ENCODE measurements around the gene PROSER3. TPM values are rescaled to one million over a fixed set of nuclear protein-coding genes. Genes with fewer than 3 reads are reported as not detected.

Gene PROSER3
- polyA plus RNA-seq = 10 to 100 TPM in 2 of 4 donors, 1 to 10 TPM in 2; 1.8 to 15.0 (median 6.2) TPM
- long read RNA-seq, donor 1 = 0 reads
- long read RNA-seq, donor 2 = 0 reads
- long read RNA-seq, donor 3, partial matches to known transcripts = 5 of 6 reads
- long read RNA-seq, donor 3, other reads (novel, unspliced or antisense) = 0 of 6 reads
- long read RNA-seq, donor 4 = 0 reads
- long read RNA-seq, donor 5 = 0 reads
- long read RNA-seq, donor 6 = 0 reads
- long read RNA-seq, donor 7, partial matches to known transcripts = 0 of 2 reads
- long read RNA-seq, donor 7, other reads (novel, unspliced or antisense) = 0 of 2 reads
- long read RNA-seq, donor 8 = 0 reads
- long read RNA-seq, donor 9 = 0 reads
- long read RNA-seq, donor 10, partial matches to known transcripts = 0 of 4 reads
- long read RNA-seq, donor 10, other reads (novel, unspliced or antisense) = 0 of 4 reads

DNA sequence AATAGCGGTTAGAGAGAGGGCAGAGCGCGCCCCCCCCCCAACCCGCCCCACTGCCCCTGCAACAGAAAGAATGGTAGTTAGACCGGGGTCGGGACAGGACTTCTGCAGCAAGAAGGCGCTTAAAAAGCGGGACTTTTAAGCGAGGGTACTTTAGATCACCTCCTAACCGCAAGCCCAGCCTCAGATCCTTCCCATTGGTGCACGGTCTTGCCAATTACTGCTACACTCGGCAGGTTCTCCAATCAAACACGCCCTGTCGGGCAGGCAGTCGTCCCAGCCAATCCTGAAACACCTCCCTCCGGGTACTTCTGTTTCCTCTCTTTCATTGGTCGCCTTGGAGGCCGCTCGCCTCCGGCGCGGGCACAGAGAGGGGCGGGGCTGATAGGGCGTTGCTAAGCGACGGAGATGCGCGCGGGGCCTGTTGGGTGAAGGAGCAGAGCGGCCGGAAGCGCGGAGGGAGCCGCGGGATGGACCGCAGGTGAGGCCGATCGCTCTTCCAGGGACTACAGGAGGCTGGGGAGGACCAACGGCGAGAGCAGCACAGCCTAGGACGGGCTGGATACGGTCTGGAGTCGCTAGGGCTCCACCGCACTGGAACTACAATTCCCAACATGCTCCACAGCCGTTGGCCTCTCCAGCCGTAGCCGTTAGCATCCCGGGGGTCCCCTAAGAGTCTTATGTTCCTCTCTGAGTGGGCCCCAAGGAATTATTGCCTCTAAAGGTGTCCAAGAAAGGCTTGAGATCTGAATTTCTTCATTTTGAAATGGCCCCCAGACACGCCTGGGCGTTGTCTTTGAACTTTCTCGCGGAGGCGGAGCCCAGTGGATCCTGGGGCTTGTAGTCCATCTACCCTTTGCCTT lies at the start of gene PROSER3:
TSS of gene PROSER3 (plus strand) at position 428 of the 860 bp plus-strand sequence. CDS start at position 468, 40 bp downstream.
- peak; percentile 90 for FAIRE-seq
- Histone ChIP-seq H3K4me3 (ENCODE audit: low read depth in 1 of 3, low read length in 3 of 3) (peak within 1 kb of the TSS; percentile 56 to 77 (median 70)), H3K27me3 (ENCODE audit: control insufficient read depth in 3 of 3, insufficient read depth in 3 of 3, low read length in 3 of 3) (peaks cover 0 to 24% (median 0%) of the 10 kb centered on the region in 3 donors), H3K36me3 (ENCODE audit: control insufficient read depth in 3 of 3, insufficient read depth in 2 of 3, low read depth in 1 of 3, low read length in 3 of 3) (peaks cover 3 to 38% (median 6%) of the 10 kb centered on the region in 3 donors), H3K4me1 (ENCODE audit: control insufficient read depth in 3 of 3, insufficient read depth in 2 of 3, low read depth in 1 of 3, low read length in 2 of 3) (peaks cover 0 to 30% (median 15%) of the 10 kb centered on the region in 3 donors), H3K9me3 (ENCODE audit: control insufficient read depth in 2 of 2, insufficient read depth in 1 of 2, low read depth in 1 of 2, low read length in 1 of 2) (no peaks in the 10 kb centered on the region), H3K27ac (ENCODE audit: low read depth in 1 of 3, low read length in 2 of 3) (peak within 1 kb of the TSS; percentile 80 to 92 (median 80))
- WGBS, 3 donors = 0 to 1% (median 0%) methylated on average over 53 of the region's 53 CpGs
- peak; percentile 99 to 100 for DNase-seq

DNA sequence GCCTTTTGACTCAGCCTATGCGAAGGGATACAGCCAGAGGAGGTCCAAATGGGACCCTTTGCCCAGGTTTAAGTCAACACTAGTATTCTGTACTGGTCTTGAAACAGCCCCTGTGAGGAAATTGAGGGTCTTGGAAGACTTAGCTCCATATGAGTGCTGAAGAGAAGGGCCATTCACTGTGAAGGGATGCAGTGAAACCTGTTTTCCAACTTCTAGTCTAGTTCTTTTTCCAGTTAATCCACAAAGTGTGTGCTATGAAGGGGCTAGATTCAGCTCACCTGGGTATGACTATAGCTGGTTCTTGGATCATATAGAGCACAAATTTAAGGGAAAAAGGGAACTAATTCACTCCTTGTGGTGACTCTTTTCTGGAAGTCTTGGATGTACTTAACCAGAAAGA lies 49.6 kb upstream of the PROSER3 start:
- 86 to 96% (median 90%) methylated on average over 1 of the region's 1 CpG for WGBS, 3 donors
- Histone ChIP-seq H3K4me3 (ENCODE audit: low read depth in 1 of 3, low read length in 3 of 3) (no peak overlapping the region), H3K9me3 (ENCODE audit: control insufficient read depth in 2 of 2, insufficient read depth in 1 of 2, low read depth in 1 of 2, low read length in 1 of 2) (no peaks in the 10 kb centered on the region), H3K36me3 (ENCODE audit: control insufficient read depth in 3 of 3, insufficient read depth in 2 of 3, low read depth in 1 of 3, low read length in 3 of 3) (no peaks in the 10 kb centered on the region), H3K4me1 (ENCODE audit: control insufficient read depth in 3 of 3, insufficient read depth in 2 of 3, low read depth in 1 of 3, low read length in 2 of 3) (no peaks in the 10 kb centered on the region), H3K27me3 (ENCODE audit: control insufficient read depth in 3 of 3, insufficient read depth in 3 of 3, low read length in 3 of 3) (peaks cover 0 to 17% (median 0%) of the 10 kb centered on the region in 3 donors), H3K27ac (ENCODE audit: low read depth in 1 of 3, low read length in 2 of 3) (no peak overlapping the region)
- no peak for DNase-seq
- no peak for FAIRE-seq

DNA sequence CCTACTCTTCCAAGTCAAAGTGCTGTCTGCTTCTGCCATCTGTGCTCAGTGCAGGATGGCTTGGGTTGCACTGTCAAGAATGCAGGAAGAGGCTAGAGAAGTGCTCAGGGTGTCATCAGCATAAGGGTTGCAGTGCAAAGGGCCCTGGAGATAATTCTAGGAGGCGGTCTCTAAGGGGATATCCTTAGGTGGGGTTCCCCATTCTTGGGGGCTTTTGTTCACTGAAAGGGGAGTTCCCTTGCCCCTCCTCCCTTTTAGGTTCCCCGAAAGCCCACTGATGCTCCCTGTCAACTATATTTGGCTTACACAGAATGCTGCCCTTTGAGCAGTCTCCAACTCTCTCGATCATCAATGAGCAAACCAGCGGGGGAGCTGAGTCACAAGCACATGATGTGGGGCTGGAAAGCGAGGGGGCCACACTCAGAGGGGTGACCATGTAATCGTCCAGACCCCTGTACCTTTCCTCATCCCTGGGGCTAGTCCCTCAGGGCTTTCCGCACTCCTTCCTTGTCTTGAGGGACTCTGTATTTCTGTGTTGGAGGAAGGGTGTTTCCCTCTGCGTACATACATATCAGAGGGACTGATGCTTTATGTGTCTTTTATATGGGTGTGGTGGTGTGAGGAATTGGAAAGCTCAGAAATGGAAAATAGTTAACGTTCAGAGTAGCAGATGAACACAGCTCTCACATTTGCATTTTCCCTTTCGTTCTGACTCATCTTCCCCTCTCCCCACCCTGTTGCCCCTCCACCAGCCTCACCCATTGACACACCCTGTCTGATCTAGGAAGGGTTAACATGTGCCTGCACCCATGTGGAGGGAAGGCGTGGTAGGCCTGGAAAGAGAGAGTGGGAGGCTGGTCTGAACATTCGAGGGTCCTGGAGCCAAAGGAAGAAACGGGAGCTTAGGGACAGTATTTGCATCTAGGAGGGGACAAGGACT lies 46.9 kb upstream of the PROSER3 start:
- WGBS, 3 donors = 44 to 60% (median 52%) methylated on average over 13 of the region's 13 CpGs
- Histone ChIP-seq H3K36me3 (ENCODE audit: control insufficient read depth in 3 of 3, insufficient read depth in 2 of 3, low read depth in 1 of 3, low read length in 3 of 3) (no peaks in the 10 kb centered on the region), H3K4me3 (ENCODE audit: low read depth in 1 of 3, low read length in 3 of 3) (no peak overlapping the region), H3K27me3 (ENCODE audit: control insufficient read depth in 3 of 3, insufficient read depth in 3 of 3, low read length in 3 of 3) (peaks cover 0 to 8% (median 0%) of the 10 kb centered on the region in 3 donors), H3K27ac (ENCODE audit: low read depth in 1 of 3, low read length in 2 of 3) (no peak overlapping the region), H3K9me3 (ENCODE audit: control insufficient read depth in 2 of 2, insufficient read depth in 1 of 2, low read depth in 1 of 2, low read length in 1 of 2) (no peaks in the 10 kb centered on the region), H3K4me1 (ENCODE audit: control insufficient read depth in 3 of 3, insufficient read depth in 2 of 3, low read depth in 1 of 3, low read length in 2 of 3) (peaks cover 0 to 12% (median 5%) of the 10 kb centered on the region in 3 donors)
- DNase-seq (no peak), FAIRE-seq (no peak)

DNA sequence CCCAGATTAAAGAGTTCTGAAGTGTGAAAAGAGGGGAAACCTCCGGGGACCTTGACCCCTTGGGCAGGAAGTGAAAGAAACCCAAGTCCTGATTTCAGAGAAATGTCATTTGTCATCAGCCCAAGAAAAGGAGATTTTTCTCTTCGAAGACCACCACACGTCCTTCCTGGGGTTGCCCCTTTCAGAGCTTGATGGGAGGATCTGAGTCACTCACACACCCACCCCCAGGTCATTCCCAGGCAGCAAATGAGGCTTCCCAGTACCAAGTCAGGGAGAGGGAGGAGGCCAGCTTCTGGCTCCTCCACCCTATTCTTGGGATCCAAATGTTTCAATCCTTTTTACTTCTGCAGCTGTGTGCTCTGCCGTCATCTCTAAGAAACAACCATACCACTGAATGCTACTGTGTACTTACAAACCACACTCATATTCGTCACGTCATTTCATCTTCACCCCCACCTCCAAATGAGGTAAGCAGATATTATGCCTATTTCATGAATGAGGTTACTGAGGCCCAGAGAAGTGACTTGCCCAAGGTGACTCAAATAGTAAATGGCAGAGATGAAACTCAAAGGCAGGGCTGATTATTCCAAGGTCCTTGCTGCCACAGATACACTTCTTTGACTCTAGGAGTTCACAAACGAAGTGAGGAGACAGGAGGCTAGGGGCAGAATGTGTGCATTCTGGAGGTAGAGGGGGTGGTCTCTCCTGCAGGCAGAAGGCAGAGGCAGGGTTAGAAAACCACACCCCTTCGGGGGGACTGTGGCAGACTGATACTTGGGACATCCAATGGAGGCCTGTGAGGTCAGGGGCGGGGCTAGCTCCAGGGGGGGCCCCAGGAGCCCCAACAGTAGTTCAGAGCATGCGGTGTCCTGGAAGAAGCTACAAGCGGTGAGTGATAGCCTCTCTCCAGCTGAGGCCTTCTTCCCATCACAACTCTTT lies 45.1 kb upstream of the PROSER3 start:
- WGBS, 3 donors = 63 to 73% (median 68%) methylated on average over 10 to 11 of the region's 11 CpGs
- Histone ChIP-seq H3K4me1 (ENCODE audit: control insufficient read depth in 3 of 3, insufficient read depth in 2 of 3, low read depth in 1 of 3, low read length in 2 of 3) (peaks cover 0 to 14% (median 5%) of the 10 kb centered on the region in 3 donors), H3K27me3 (ENCODE audit: control insufficient read depth in 3 of 3, insufficient read depth in 3 of 3, low read length in 3 of 3) (peaks cover 0 to 8% (median 0%) of the 10 kb centered on the region in 3 donors), H3K9me3 (ENCODE audit: control insufficient read depth in 2 of 2, insufficient read depth in 1 of 2, low read depth in 1 of 2, low read length in 1 of 2) (no peaks in the 10 kb centered on the region), H3K36me3 (ENCODE audit: control insufficient read depth in 3 of 3, insufficient read depth in 2 of 3, low read depth in 1 of 3, low read length in 3 of 3) (no peaks in the 10 kb centered on the region), H3K27ac (ENCODE audit: low read depth in 1 of 3, low read length in 2 of 3) (no peak overlapping the region), H3K4me3 (ENCODE audit: low read depth in 1 of 3, low read length in 3 of 3) (no peak overlapping the region)
- FAIRE-seq (no peak), DNase-seq (no peak)

DNA sequence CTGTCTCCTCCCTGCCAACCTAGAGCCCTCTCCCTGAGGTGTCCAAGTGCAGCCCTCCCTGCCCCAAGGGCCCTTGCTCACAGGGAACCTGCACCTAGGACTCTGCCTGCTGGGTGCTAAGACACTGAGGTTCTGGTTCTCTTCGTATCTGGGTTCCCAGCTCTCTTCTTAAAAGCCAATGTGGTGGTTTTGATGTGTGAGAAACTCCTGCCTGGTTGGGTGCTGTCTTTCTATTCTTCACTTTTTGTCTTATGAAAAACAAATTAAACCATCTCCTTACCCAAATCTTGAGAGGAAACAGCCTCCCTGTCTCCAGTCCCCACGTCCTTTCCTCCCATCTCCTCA lies 44.5 kb upstream of the PROSER3 start:
- Histone ChIP-seq H3K36me3 (ENCODE audit: control insufficient read depth in 3 of 3, insufficient read depth in 2 of 3, low read depth in 1 of 3, low read length in 3 of 3) (no peaks in the 10 kb centered on the region), H3K27me3 (ENCODE audit: control insufficient read depth in 3 of 3, insufficient read depth in 3 of 3, low read length in 3 of 3) (peaks cover 0 to 8% (median 0%) of the 10 kb centered on the region in 3 donors), H3K4me1 (ENCODE audit: control insufficient read depth in 3 of 3, insufficient read depth in 2 of 3, low read depth in 1 of 3, low read length in 2 of 3) (peaks cover 0 to 14% (median 5%) of the 10 kb centered on the region in 3 donors), H3K9me3 (ENCODE audit: control insufficient read depth in 2 of 2, insufficient read depth in 1 of 2, low read depth in 1 of 2, low read length in 1 of 2) (no peaks in the 10 kb centered on the region), H3K4me3 (ENCODE audit: low read depth in 1 of 3, low read length in 3 of 3) (no peak overlapping the region), H3K27ac (ENCODE audit: low read depth in 1 of 3, low read length in 2 of 3) (no peak overlapping the region)
- WGBS, 3 donors = 53 to 73% (median 55%) methylated on average over 2 of the region's 2 CpGs
- FAIRE-seq (no peak), DNase-seq (no peak)

DNA sequence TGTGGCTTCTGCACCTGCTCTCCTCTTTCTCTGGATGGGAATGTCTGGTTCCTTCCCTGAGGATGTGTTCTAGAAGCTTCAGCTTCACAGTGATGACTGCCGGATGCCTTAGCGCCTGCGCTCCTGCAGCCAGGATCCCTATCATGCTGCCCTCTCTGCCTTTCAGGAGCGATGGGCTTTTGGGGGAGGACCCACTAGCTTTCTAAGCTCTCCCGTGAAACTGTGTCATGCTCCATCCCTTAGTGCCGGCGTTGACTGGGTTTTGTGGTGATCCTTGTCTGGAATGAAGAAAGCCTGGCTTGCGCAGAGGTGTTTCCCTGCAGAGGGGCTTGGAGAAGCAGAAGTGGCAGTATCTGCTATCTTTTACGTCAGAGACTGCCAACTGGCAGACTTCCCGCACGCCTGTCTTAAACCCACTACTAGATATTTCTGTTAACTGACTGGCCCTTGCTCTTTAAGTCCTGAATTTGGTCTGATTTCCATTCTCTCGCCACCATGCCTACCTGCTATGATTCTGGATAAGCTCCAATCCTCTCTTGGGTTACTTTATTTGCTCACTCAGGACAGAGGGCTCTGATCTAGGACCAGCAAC lies 44.0 kb upstream of the PROSER3 start:
- H3K36me3 ChIP-seq (ENCODE audit: control insufficient read depth in 3 of 3, insufficient read depth in 2 of 3, low read depth in 1 of 3, low read length in 3 of 3) = no peaks in the 10 kb centered on the region
- DNase-seq (no peak), FAIRE-seq (no peak)
- H3K4me1 ChIP-seq (ENCODE audit: control insufficient read depth in 3 of 3, insufficient read depth in 2 of 3, low read depth in 1 of 3, low read length in 2 of 3) = peaks cover 0 to 18% (median 6%) of the 10 kb centered on the region in 3 donors
- H3K4me3 ChIP-seq (ENCODE audit: low read depth in 1 of 3, low read length in 3 of 3) = no peak overlapping the region
- no peaks in the 10 kb centered on the region for H3K9me3 ChIP-seq (ENCODE audit: control insufficient read depth in 2 of 2, insufficient read depth in 1 of 2, low read depth in 1 of 2, low read length in 1 of 2)
- 72 to 80% (median 73%) methylated on average over 12 of the region's 12 CpGs for WGBS, 3 donors
- no peak overlapping the region for H3K27ac ChIP-seq (ENCODE audit: low read depth in 1 of 3, low read length in 2 of 3)
- H3K27me3 ChIP-seq (ENCODE audit: control insufficient read depth in 3 of 3, insufficient read depth in 3 of 3, low read length in 3 of 3) = peaks cover 0 to 8% (median 0%) of the 10 kb centered on the region in 3 donors
